VCaP (cell line): ENCODE results near the gene SIK1.
"Not testable (repeated sequence)": the region's sequence is repeated elsewhere in the genome, so short reads cannot be mapped to it uniquely, and the experiment has no call there.

Experiments
- H3K27ac ChIP-seq: fragments of 450-650 bp; 2 replicates; pipeline ENCODE4 v1.5.1; 2017
- TF ChIP-seq, protein P1 (sequence below): fragments of 450-650 bp; conservative IDR thresholded peaks from 2 replicates; pipeline ENCODE4 v1.5.1; 2017; ENCODE audit warnings: mild to moderate bottlenecking, moderate library complexity

Gene SIK1

DNA sequence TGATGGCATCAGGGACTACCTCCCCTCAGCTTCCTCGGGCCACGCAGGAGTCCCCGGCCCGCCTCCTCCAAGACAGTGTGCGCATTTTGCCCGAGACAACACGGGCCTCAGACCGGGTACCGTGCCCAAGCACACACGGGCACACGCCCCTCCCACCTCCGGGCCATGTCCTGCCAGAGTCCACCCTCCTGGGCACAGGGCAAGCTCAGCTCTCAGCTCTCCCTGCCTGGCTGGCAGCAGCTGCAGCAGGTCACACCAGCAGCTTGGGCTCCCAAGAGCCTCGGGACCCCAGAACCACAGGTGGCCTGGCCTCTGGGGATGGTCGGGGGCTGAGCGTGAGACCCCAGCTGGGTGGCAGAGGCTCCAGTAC lies 29.5 kb downstream of the SIK1 start:
- H3K27ac ChIP-seq: not testable (repeated sequence)

DNA sequence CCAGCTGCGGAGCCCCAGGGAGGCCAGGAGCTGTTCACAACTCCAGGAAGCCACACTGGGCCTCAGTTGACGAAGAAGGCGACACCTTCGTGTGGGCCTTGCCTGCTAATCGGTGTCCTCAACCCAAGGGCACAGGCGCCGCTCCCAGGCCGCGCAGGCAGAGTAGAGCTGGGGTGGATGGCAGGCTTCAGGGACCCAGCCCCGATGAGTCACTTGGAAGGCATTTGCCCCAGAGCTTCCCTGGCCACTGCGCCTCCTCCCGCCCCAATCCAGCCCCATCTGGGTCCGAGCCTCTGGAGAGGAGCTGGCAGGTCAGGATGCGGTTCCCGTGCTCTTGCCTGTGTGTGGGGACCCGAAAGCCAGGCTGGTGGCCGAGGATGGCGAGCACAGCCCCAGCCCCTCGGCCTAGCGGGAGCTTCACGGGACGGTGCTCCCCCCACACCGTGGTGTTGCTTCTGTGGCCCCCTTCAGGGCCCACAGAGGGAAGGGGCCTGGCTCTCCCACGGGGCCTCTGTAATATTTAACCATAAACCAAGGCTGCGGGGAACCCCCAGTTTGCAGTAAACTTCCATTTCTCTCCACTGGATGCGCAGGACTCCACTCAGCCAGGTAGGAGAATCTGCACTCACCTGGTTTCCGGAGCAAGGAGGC lies 30.0 kb downstream of the SIK1 start:
- not testable (repeated sequence) for H3K27ac ChIP-seq

DNA sequence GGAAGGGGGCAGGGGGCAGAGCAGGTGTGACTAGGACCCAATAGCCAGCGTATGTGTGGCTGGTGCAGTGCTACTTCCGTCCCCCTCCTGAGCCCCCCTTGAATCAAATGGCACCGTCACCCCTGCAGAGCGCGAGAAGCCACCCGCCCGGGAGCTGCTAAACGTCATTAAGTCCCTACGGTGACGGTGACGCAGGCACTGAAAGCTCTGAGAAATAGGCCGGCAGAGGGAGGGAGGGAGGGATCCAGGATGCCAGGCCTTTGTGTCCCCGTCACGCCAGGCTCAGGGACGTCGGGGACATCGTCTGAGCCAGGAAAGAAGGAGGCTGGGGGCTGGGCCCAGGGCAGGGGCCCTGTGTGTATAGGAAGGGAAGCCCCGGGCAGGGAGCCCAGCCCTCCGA lies 43.6 kb downstream of the SIK1 start:
- not testable (repeated sequence) for H3K27ac ChIP-seq

DNA sequence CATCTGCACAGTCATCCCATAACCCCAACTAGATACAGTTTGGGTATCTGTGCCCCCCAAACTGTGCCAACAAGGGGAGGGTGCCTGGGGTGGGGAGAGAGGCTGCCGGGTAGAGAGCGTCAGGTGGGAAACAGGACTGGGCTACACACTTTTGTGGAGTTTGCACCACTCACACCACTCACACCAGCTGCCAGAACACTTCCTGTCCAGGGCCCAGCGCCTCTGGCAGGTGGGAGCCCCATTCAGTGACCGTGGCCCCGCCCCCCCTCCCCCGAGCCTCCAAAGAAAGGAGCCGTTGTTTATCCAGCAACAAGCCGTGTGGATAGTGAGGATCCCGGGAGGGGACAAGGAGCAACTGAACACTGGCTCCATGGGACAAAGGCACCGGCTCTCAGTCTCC lies 44.0 kb downstream of the SIK1 start:
- H3K27ac ChIP-seq: not testable (repeated sequence)

DNA sequence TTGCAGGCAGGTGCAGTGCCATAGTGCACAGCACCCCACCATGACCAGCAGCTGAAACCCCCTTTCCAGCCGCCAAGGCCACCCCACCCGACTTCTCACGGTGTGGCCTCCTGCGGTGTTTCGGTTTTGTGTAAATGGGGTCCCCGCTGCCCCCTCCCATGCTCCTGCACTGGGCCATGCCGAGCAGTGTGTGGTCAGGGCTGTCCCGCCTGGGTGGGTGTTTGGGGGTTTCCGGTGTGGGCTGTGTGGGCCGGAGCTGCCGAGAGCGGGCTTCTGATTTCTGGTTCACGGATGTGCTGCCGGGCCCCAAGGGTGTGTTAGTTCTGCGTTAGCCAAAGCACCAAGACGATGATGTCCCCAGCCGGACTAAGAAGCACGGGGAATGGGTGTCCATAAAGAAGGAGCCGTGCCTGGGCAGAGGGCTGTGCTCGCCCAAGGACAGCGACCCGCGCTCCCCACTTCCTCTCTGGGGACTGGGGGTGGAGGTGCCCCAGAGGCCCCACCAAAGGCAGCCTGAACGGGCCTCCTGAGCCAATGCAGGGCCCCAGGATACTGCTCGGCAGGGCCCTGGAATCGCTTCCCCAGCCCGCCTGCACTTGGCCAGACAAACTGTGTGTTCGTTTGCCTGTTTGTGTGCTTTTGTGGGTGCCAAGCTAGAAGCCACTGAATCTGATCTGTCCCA lies 45.9 kb downstream of the SIK1 start:
- H3K27ac ChIP-seq: not testable (repeated sequence)

DNA sequence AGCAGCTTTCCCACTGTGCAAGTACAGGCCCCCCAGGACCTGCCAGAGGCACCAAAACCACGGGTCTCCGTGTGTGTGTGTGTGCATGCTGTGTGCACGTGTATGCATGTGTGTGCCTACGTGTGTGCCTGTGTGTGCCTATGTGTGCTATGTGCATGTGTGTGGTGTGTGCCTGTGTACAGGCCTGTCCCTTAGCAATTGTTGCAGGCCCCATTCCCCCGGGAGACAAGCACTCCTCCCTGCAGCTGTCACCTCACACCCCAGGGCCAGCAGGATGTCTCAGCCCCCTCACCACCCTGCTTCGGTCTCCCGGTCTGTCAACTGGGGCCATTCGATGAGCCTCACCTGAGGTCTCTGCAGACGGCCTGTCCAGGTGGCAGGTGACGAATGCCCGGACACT lies 46.6 kb downstream of the SIK1 start:
- not testable (repeated sequence) for H3K27ac ChIP-seq

DNA sequence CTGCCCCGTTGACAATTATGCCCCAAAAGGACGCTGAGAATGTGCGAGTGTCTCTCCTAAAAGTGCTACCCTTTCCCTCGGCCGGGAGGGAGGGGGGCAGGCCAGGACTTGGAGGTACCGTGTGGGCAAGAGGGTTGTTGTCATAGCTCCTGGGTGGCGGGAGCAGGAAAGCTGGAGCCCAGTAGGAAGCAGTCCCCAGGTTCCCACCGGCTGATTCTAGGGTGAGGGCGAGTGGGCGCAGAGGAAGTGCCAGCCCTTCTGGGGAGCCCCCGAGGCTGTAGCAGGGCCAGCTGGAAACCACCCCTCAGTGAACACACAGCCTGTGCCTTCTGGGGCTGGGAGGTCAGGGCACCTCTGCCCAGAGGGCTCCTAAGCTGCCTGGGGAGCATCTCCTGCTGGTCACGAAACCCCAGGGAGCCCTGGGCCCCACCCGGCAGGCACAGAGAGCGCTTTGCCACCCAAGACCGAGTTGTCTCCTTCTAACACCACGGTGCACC lies 47.3 kb downstream of the SIK1 start:
- not testable (repeated sequence) for H3K27ac ChIP-seq

DNA sequence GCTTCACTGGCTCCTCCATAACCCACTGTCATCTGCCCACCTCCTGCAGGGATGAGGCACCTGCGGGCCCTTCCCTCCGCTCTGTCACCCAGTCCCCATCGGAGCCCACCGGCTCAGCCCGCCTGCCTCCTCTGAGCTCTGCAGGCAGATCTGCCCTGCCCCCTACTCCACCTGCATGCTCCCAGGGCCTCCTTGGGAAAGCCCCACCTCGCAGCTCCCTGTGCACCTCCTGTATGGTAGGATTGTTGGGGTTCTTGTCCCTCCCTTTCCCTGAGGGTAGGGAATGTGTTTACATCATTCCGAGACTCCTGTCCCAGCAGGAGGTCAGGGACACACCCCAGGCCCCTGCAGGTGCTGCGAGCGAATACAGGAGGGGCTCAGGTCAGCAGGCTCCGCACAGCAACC lies 50.5 kb downstream of the SIK1 start:
- TF ChIP-seq, protein P1, sequence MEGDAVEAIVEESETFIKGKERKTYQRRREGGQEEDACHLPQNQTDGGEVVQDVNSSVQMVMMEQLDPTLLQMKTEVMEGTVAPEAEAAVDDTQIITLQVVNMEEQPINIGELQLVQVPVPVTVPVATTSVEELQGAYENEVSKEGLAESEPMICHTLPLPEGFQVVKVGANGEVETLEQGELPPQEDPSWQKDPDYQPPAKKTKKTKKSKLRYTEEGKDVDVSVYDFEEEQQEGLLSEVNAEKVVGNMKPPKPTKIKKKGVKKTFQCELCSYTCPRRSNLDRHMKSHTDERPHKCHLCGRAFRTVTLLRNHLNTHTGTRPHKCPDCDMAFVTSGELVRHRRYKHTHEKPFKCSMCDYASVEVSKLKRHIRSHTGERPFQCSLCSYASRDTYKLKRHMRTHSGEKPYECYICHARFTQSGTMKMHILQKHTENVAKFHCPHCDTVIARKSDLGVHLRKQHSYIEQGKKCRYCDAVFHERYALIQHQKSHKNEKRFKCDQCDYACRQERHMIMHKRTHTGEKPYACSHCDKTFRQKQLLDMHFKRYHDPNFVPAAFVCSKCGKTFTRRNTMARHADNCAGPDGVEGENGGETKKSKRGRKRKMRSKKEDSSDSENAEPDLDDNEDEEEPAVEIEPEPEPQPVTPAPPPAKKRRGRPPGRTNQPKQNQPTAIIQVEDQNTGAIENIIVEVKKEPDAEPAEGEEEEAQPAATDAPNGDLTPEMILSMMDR: no peak
- H3K27ac ChIP-seq: no peak overlapping the region

DNA sequence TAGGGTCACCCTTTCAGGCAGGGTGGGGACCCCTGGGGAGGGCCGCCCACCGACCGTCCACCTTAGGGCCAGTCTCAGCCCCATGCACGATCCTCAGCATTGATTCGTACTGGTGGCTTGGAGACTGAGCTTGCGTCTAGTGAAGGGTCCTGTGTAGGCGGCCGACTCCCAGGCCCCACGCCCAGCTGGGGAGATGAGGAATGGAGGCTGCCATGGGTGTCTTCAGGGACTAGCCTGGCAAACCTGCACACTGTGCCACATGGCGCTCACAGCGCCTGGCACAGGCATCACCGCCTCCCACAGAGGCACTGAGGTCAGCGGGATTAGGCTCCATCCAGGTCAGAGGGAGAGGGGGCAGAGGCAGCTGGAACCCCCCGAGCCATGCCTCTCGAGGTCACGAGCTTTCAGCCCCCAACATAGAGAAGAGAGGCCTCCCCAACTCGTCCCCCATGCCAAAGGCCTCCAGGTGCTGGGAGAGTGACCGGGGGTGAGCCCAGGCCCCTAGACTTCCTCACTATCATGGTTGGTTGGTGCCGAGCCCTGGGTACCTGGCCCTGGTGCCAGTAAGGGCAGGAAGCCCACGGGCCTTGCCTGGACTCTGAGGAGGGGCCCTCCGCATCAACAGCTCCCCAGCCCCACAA lies 51.0 kb downstream of the SIK1 start:
- TF ChIP-seq, protein P1: no peak
- no peak overlapping the region for H3K27ac ChIP-seq

DNA sequence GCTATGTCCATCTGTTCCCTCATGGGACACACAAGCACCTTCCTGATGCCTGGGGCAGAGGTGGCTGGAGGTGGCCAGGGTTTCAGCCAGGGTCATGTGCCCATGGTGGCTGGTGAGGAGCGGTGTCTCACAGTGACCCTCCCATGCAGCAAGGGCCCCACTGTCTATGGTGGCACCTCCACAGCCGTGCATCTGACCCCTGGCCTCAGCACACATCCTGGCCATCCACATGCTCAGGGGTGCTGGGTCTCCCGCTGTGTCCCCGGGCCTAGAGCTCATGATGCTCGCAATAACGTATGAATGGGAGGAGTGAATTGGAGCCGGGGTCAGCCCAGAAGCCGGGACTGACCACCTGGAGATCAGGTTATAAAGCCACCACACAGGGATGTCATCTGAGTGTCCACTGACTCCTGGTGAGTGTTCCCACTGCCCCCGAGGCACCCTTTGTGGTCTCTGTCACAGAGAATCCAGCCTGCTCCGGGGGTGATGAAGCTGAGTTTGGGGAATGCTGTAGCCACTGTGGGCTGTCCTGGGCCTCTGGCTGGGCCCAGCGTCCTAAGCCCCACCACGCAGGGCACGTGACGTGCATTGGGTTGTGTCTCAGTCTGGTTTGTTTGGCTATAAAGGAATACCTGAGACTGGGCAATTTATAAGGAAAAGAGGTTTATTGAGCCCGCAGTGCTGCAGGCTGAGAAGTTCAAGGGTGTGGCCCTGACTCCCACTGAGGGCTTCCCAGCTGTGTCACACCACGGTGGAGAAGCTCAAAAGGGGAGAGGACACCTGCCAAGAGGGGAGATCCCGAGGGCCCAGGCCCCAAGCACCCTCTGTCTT lies 51.7 kb downstream of the SIK1 start:
- H3K27ac ChIP-seq: no peak overlapping the region
- TF ChIP-seq, protein P1: no peak

DNA sequence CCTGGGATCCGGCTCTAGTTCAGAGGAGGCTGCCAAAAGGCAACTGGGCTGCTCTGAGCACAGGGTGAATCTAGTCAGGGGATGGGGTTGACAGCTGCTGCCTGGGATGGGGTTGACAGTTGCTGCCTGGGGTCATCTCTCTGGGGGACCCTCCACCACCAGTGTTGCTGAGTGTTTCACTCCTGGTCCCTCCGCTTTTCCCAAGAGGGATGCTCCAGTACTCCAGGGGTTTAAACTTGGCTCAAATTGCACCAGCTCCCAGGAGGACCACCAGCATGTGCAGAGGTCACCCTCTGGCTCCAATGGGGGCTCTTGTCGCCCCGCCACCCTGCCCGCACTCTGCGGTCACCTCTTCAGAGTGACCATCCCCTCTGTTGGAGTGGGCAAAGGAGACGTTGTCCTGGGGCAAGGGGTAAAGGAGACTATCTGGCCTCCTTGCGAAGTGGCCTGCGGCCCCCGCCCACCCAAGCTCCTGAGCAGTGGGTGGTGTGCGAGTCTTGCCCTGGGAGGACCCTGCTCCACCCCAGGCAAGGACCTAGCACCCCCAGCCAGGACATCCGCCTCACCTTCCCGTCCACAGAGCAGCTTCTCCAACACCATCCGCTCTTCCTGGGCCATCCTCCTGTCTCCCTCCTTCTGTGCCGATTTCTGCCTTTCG lies 52.6 kb downstream of the SIK1 start:
- no peak overlapping the region for H3K27ac ChIP-seq
- TF ChIP-seq, protein P1: no peak
